Measurements from ENCODE around the gene PDE2A.

PDE2A gene

GRCh38 chr11:72709478-72710238 is 35.4 kb upstream of the PDE2A start:
- no CpG with 5 or more reads among the region's 20 CpGs for WGBS (ENCODE audit: extremely low coverage, insufficient coverage, low lambda C conversion rate)
- no peak overlapping the region for H2BK5ac ChIP-seq (ENCODE audit: low read length)
- no peaks in the 10 kb centered on the region for H3K27me3 ChIP-seq (ENCODE audit: insufficient read depth, low read length, poor library complexity)
- no peak overlapping the region for H3K9ac ChIP-seq (ENCODE audit: low read length)
- H3K4ac ChIP-seq (ENCODE audit: low read depth, low read length) = no peak overlapping the region
- H3K79me2 ChIP-seq (ENCODE audit: control insufficient read depth, insufficient read depth, low read length) = no peaks in the 10 kb centered on the region
- H3K36me3 ChIP-seq (ENCODE audit: control insufficient read depth, insufficient read depth, low read length) = no peaks in the 10 kb centered on the region
- no peak overlapping the region for H3K4me2 ChIP-seq (ENCODE audit: low read length)
- no peak overlapping the region for H3K23ac ChIP-seq (ENCODE audit: low read length)
- DNase-seq = no peak
- no peak overlapping the region for H2BK120ac ChIP-seq (ENCODE audit: low read depth, low read length)
- no peak overlapping the region for H2BK15ac ChIP-seq (replicated peaks; ENCODE audit: low read depth)
- no peak overlapping the region for H4K5ac ChIP-seq (ENCODE audit: low read length)
- no peak overlapping the region for H3K4me3 ChIP-seq (ENCODE audit: low read length)
- no peak overlapping the region for H3K18ac ChIP-seq (ENCODE audit: low read length)
- H3K56ac ChIP-seq (ENCODE audit: low read length) = no peak overlapping the region
- H4K8ac ChIP-seq (ENCODE audit: low read depth, low read length) = no peak overlapping the region
- H3K79me1 ChIP-seq (ENCODE audit: low read length) = peaks cover 3% of the 10 kb centered on the region
- no peak overlapping the region for H3K27ac ChIP-seq (ENCODE audit: low read depth, low read length)
- peaks cover 18% of the 10 kb centered on the region for H3K4me1 ChIP-seq (ENCODE audit: control insufficient read depth, low read depth, low read length)
- no peak overlapping the region for H2AK5ac ChIP-seq (ENCODE audit: low read length)

GRCh38 chr11:72707032-72707431 is 32.8 kb upstream of the PDE2A start:
- WGBS (ENCODE audit: extremely low coverage, insufficient coverage, low lambda C conversion rate) = no CpG with 5 or more reads among the region's 9 CpGs
- no peak overlapping the region for H3K23ac ChIP-seq (ENCODE audit: low read length)
- H3K27ac ChIP-seq (ENCODE audit: low read depth, low read length) = no peak overlapping the region
- H2AK5ac ChIP-seq (ENCODE audit: low read length) = no peak overlapping the region
- no peak overlapping the region for H3K4me3 ChIP-seq (ENCODE audit: low read length)
- no peak for DNase-seq
- H3K27me3 ChIP-seq (ENCODE audit: insufficient read depth, low read length, poor library complexity) = no peaks in the 10 kb centered on the region
- H2BK5ac ChIP-seq (ENCODE audit: low read length) = no peak overlapping the region
- no peaks in the 10 kb centered on the region for H3K36me3 ChIP-seq (ENCODE audit: control insufficient read depth, insufficient read depth, low read length)
- peaks cover 4% of the 10 kb centered on the region for H3K79me1 ChIP-seq (ENCODE audit: low read length)
- peaks cover 22% of the 10 kb centered on the region for H3K4me1 ChIP-seq (ENCODE audit: control insufficient read depth, low read depth, low read length)
- no peak overlapping the region for H2BK120ac ChIP-seq (ENCODE audit: low read depth, low read length)
- H2BK15ac ChIP-seq (replicated peaks; ENCODE audit: low read depth) = no peak overlapping the region
- no peaks in the 10 kb centered on the region for H3K79me2 ChIP-seq (ENCODE audit: control insufficient read depth, insufficient read depth, low read length)
- H3K4ac ChIP-seq (ENCODE audit: low read depth, low read length) = no peak overlapping the region
- no peak overlapping the region for H3K18ac ChIP-seq (ENCODE audit: low read length)
- no peak overlapping the region for H3K9ac ChIP-seq (ENCODE audit: low read length)
- H3K56ac ChIP-seq (ENCODE audit: low read length) = no peak overlapping the region
- H4K8ac ChIP-seq (ENCODE audit: low read depth, low read length) = no peak overlapping the region
- no peak overlapping the region for H4K5ac ChIP-seq (ENCODE audit: low read length)
- H3K4me2 ChIP-seq (ENCODE audit: low read length) = no peak overlapping the region

- Histone ChIP-seq H2BK5ac (ENCODE audit: low read length) (peak overlapping the region; percentile 36), H3K36me3 (ENCODE audit: control insufficient read depth, insufficient read depth, low read length) (no peaks in the 10 kb centered on the region), H2BK15ac (replicated peaks; ENCODE audit: low read depth) (no peak overlapping the region), H2BK120ac (ENCODE audit: low read depth, low read length) (no peak overlapping the region), H2AK5ac (ENCODE audit: low read length) (peak overlapping the region; percentile 61), H3K4ac (ENCODE audit: low read depth, low read length) (no peak overlapping the region), H4K8ac (ENCODE audit: low read depth, low read length) (no peak overlapping the region), H3K9ac (ENCODE audit: low read length) (peak overlapping the region; percentile 28), H3K79me2 (ENCODE audit: control insufficient read depth, insufficient read depth, low read length) (no peaks in the 10 kb centered on the region), H3K4me1 (ENCODE audit: control insufficient read depth, low read depth, low read length) (peaks cover 22% of the 10 kb centered on the region), H3K56ac (ENCODE audit: low read length) (peak overlapping the region; percentile 59), H3K23ac (ENCODE audit: low read length) (no peak overlapping the region), H3K27ac (ENCODE audit: low read depth, low read length) (peak overlapping the region; percentile 89), H3K4me3 (ENCODE audit: low read length) (no peak overlapping the region), H4K5ac (ENCODE audit: low read length) (no peak overlapping the region), H3K79me1 (ENCODE audit: low read length) (peaks cover 4% of the 10 kb centered on the region), H3K4me2 (ENCODE audit: low read length) (no peak overlapping the region), H3K27me3 (ENCODE audit: insufficient read depth, low read length, poor library complexity) (no peaks in the 10 kb centered on the region), H3K18ac (ENCODE audit: low read length) (no peak overlapping the region)
- DNase-seq = no peak
- WGBS (ENCODE audit: extremely low coverage, insufficient coverage, low lambda C conversion rate) = no CpG with 5 or more reads among the region's 5 CpGs
Measured at GRCh38 chr11:72706579-72706978, 32.4 kb upstream of the PDE2A start.

- Histone ChIP-seq H3K4ac (ENCODE audit: low read depth, low read length) (no peak overlapping the region), H2BK15ac (replicated peaks; ENCODE audit: low read depth) (no peak overlapping the region), H3K23ac (ENCODE audit: low read length) (no peak overlapping the region), H2BK5ac (ENCODE audit: low read length) (peak overlapping the region; percentile 69), H4K8ac (ENCODE audit: low read depth, low read length) (no peak overlapping the region), H3K4me2 (ENCODE audit: low read length) (no peak overlapping the region), H3K4me3 (ENCODE audit: low read length) (no peak overlapping the region), H3K79me1 (ENCODE audit: low read length) (peaks cover 4% of the 10 kb centered on the region), H2AK5ac (ENCODE audit: low read length) (peak overlapping the region; percentile 61), H3K27me3 (ENCODE audit: insufficient read depth, low read length, poor library complexity) (no peaks in the 10 kb centered on the region), H3K79me2 (ENCODE audit: control insufficient read depth, insufficient read depth, low read length) (no peaks in the 10 kb centered on the region), H3K56ac (ENCODE audit: low read length) (peak overlapping the region; percentile 59), H3K36me3 (ENCODE audit: control insufficient read depth, insufficient read depth, low read length) (peaks cover 2% of the 10 kb centered on the region), H3K18ac (ENCODE audit: low read length) (peak overlapping the region; percentile 8), H2BK120ac (ENCODE audit: low read depth, low read length) (no peak overlapping the region), H3K9ac (ENCODE audit: low read length) (peak overlapping the region; percentile 40), H3K4me1 (ENCODE audit: control insufficient read depth, low read depth, low read length) (peaks cover 22% of the 10 kb centered on the region), H4K5ac (ENCODE audit: low read length) (no peak overlapping the region), H3K27ac (ENCODE audit: low read depth, low read length) (peak overlapping the region; percentile 89)
- no CpG with 5 or more reads among the region's 12 CpGs for WGBS (ENCODE audit: extremely low coverage, insufficient coverage, low lambda C conversion rate)
- peak; percentile 55 for DNase-seq
Measured at GRCh38 chr11:72705442-72706365, 31.5 kb upstream of the PDE2A start.

- no peaks in the 10 kb centered on the region for H3K79me2 ChIP-seq (ENCODE audit: control insufficient read depth, insufficient read depth, low read length)
- no peak overlapping the region for H3K4ac ChIP-seq (ENCODE audit: low read depth, low read length)
- no peak overlapping the region for H3K56ac ChIP-seq (ENCODE audit: low read length)
- H3K79me1 ChIP-seq (ENCODE audit: low read length) = peaks cover 4% of the 10 kb centered on the region
- no peak overlapping the region for H2AK5ac ChIP-seq (ENCODE audit: low read length)
- no peak overlapping the region for H2BK15ac ChIP-seq (replicated peaks; ENCODE audit: low read depth)
- H2BK120ac ChIP-seq (ENCODE audit: low read depth, low read length) = no peak overlapping the region
- no peak overlapping the region for H3K23ac ChIP-seq (ENCODE audit: low read length)
- peak overlapping the region; percentile 35 for H2BK5ac ChIP-seq (ENCODE audit: low read length)
- H4K8ac ChIP-seq (ENCODE audit: low read depth, low read length) = no peak overlapping the region
- H3K27ac ChIP-seq (ENCODE audit: low read depth, low read length) = peak overlapping the region; percentile 87
- no peak overlapping the region for H3K4me3 ChIP-seq (ENCODE audit: low read length)
- no peak overlapping the region for H3K4me2 ChIP-seq (ENCODE audit: low read length)
- WGBS (ENCODE audit: extremely low coverage, insufficient coverage, low lambda C conversion rate) = no CpG with 5 or more reads among the region's 4 CpGs
- no peak overlapping the region for H3K18ac ChIP-seq (ENCODE audit: low read length)
- no peak overlapping the region for H3K9ac ChIP-seq (ENCODE audit: low read length)
- DNase-seq = peak; percentile 93
- peaks cover 26% of the 10 kb centered on the region for H3K4me1 ChIP-seq (ENCODE audit: control insufficient read depth, low read depth, low read length)
- no peaks in the 10 kb centered on the region for H3K27me3 ChIP-seq (ENCODE audit: insufficient read depth, low read length, poor library complexity)
- H4K5ac ChIP-seq (ENCODE audit: low read length) = no peak overlapping the region
- H3K36me3 ChIP-seq (ENCODE audit: control insufficient read depth, insufficient read depth, low read length) = peaks cover 4% of the 10 kb centered on the region
Measured at GRCh38 chr11:72704783-72705265, 30.6 kb upstream of the PDE2A start.

All from mesendoderm (in vitro differentiated cells).